NT2/D1 (cell line): ENCODE results near the gene CD48.

Experiments
- DNase-seq: peaks from one replicate; pipeline ENCODE4 v3.0.0-alpha.2; 2011; ENCODE audit warnings: low read depth, low spot score
- H3K27me3 ChIP-seq: 2 replicates; pipeline ENCODE4 v1.6.0; 2011; ENCODE audit warnings: mild to moderate bottlenecking; ENCODE audit not compliant: insufficient read length, insufficient read depth
- H3K36me3 ChIP-seq: 2 replicates; pipeline ENCODE4 v1.6.1; 2011; ENCODE audit warnings: mild to moderate bottlenecking, low read length, mixed read lengths; ENCODE audit not compliant: insufficient read depth, insufficient read length
- H3K4me1 ChIP-seq: 2 replicates; pipeline ENCODE4 v1.5.1; 2011; ENCODE audit not compliant: insufficient read depth, insufficient read length
- H3K4me3 ChIP-seq: 2 replicates; pipeline ENCODE4 v1.5.1; 2011; ENCODE audit warnings: low read depth; ENCODE audit not compliant: insufficient read length
- H3K9ac ChIP-seq: 2 replicates; pipeline ENCODE4 v1.6.0; 2011; ENCODE audit warnings: low read depth; ENCODE audit not compliant: insufficient read length
- H3K9me3 ChIP-seq: 2 replicates; pipeline ENCODE4 v1.5.1; 2011; ENCODE audit warnings: mild to moderate bottlenecking, low read length; ENCODE audit not compliant: insufficient read depth
- SUZ12 ChIP-seq: IDR thresholded peaks from 2 replicates; pipeline ENCODE4 v1.6.1; 2011; ENCODE audit not compliant: insufficient read length, insufficient read depth; ENCODE audit errors: extremely low read depth
- YY1 ChIP-seq: IDR thresholded peaks from 2 replicates; pipeline ENCODE4 v1.6.1; 2011; ENCODE audit not compliant: insufficient read length, insufficient read depth
- ZNF274 ChIP-seq: IDR thresholded peaks from 2 replicates; pipeline ENCODE4 v1.6.1; 2011; ENCODE audit warnings: mild to moderate bottlenecking, low read depth, low read length

The CD48 gene

GRCh38 chr1:160665330-160666078, 46.1 kb downstream of the CD48 start:
- no peak overlapping the region for H3K4me3 ChIP-seq
- H3K27me3 ChIP-seq = no peaks in the 10 kb centered on the region
- H3K4me1 ChIP-seq = no peaks in the 10 kb centered on the region
- no peak for DNase-seq
- no peak for TF ChIP-seq SUZ12
- TF ChIP-seq YY1 = no peak
- no peak for TF ChIP-seq ZNF274
- no peak overlapping the region for H3K9ac ChIP-seq
- H3K36me3 ChIP-seq = no peaks in the 10 kb centered on the region
- peaks cover 32% of the 10 kb centered on the region for H3K9me3 ChIP-seq

GRCh38 chr1:160664573-160665051, 47.0 kb downstream of the CD48 start:
- peaks cover 27% of the 10 kb centered on the region for H3K9me3 ChIP-seq
- no peaks in the 10 kb centered on the region for H3K27me3 ChIP-seq
- DNase-seq = no peak
- no peak overlapping the region for H3K9ac ChIP-seq
- no peaks in the 10 kb centered on the region for H3K4me1 ChIP-seq
- TF ChIP-seq ZNF274 (no peak), YY1 (no peak), SUZ12 (no peak)
- H3K4me3 ChIP-seq = no peak overlapping the region
- no peaks in the 10 kb centered on the region for H3K36me3 ChIP-seq

GRCh38 chr1:160662910-160663309, 48.7 kb downstream of the CD48 start:
- Histone ChIP-seq H3K4me3 (no peak overlapping the region), H3K9me3 (peaks cover 17% of the 10 kb centered on the region; the same call in 1 of the 2 replicates), H3K9ac (no peak overlapping the region), H3K36me3 (no peaks in the 10 kb centered on the region), H3K27me3 (no peaks in the 10 kb centered on the region), H3K4me1 (no peaks in the 10 kb centered on the region)
- TF ChIP-seq ZNF274 (no peak), SUZ12 (no peak), YY1 (no peak)
- no peak for DNase-seq

- no peaks in the 10 kb centered on the region for H3K27me3 ChIP-seq
- H3K9me3 ChIP-seq = 0 out of 2 replicates have a peak, but pooled peaks cover 7% of the 10 kb centered on the region
- H3K9ac ChIP-seq = no peak overlapping the region
- H3K4me3 ChIP-seq = no peak overlapping the region
- no peak for DNase-seq
- no peaks in the 10 kb centered on the region for H3K4me1 ChIP-seq
- H3K36me3 ChIP-seq = no peaks in the 10 kb centered on the region
- TF ChIP-seq SUZ12 (no peak), YY1 (no peak), ZNF274 (no peak)
These were observed 52.1 kb downstream of the CD48 start for GRCh38 chr1:160659566-160659965.

GRCh38 chr1:160658814-160659193, 52.8 kb downstream of the CD48 start:
- Histone ChIP-seq H3K4me1 (peaks cover 6% of the 10 kb centered on the region), H3K4me3 (no peak overlapping the region), H3K36me3 (no peaks in the 10 kb centered on the region), H3K27me3 (no peaks in the 10 kb centered on the region), H3K9ac (no peak overlapping the region), H3K9me3 (0 out of 2 replicates have a peak, but pooled peaks cover 7% of the 10 kb centered on the region)
- no peak for DNase-seq
- TF ChIP-seq SUZ12 = no peak
- TF ChIP-seq YY1 = no peak
- TF ChIP-seq ZNF274 = no peak

GRCh38 chr1:160658162-160658813, 53.3 kb downstream of the CD48 start:
- 0 out of 2 replicates have a peak, but pooled peaks cover 7% of the 10 kb centered on the region for H3K9me3 ChIP-seq
- H3K4me3 ChIP-seq = no peak overlapping the region
- TF ChIP-seq YY1 (no peak), SUZ12 (no peak), ZNF274 (no peak)
- H3K36me3 ChIP-seq = no peaks in the 10 kb centered on the region
- H3K27me3 ChIP-seq = no peaks in the 10 kb centered on the region
- H3K4me1 ChIP-seq = peaks cover 11% of the 10 kb centered on the region
- no peak overlapping the region for H3K9ac ChIP-seq
- DNase-seq = no peak

GRCh38 chr1:160657250-160657781, 54.3 kb downstream of the CD48 start:
- Histone ChIP-seq H3K4me1 (peaks cover 13% of the 10 kb centered on the region), H3K4me3 (no peak overlapping the region), H3K9me3 (0 out of 2 replicates have a peak, but pooled peaks cover 7% of the 10 kb centered on the region), H3K27me3 (no peaks in the 10 kb centered on the region), H3K36me3 (no peaks in the 10 kb centered on the region), H3K9ac (no peak overlapping the region)
- DNase-seq = no peak
- TF ChIP-seq SUZ12 (no peak), YY1 (no peak), ZNF274 (no peak)
